Neural progenitor cell (in vitro differentiated cells): ENCODE measurements around the gene CCDC201. TPM values are rescaled to one million over a fixed set of nuclear protein-coding genes. Genes with fewer than 3 reads are reported as not detected.

ENCODE experiments used
- DNase-seq: peaks from one replicate; pipeline ENCODE4 v3.0.0-alpha.2; 2016; ENCODE audit warnings: low spot score
- H2AFZ ChIP-seq: fragments of 200-600 bp; sonication (generic); replicated peaks from 2 replicates; pipeline ENCODE4 v1.6.1; 2016; ENCODE audit warnings: antibody characterized with exemption
- H3F3A ChIP-seq: fragments of 200-600 bp; sonication (generic); 2 replicates; pipeline ENCODE4 v1.6.1; 2016; ENCODE audit warnings: antibody characterized with exemption, low read depth
- H3K27ac ChIP-seq: fragments of 200-600 bp; sonication (generic); 2 replicates; pipeline ENCODE4 v1.5.1; 2016; ENCODE audit warnings: mild to moderate bottlenecking
- H3K27me3 ChIP-seq: fragments of 200-600 bp; sonication (generic); 2 replicates; pipeline ENCODE4 v1.6.1; 2016; ENCODE audit warnings: mild to moderate bottlenecking, moderate library complexity
- H3K36me3 ChIP-seq: fragments of 200-600 bp; sonication (generic); 2 replicates; pipeline ENCODE4 v1.5.1; 2016
- H3K4me1 ChIP-seq: fragments of 200-600 bp; sonication (generic); 2 replicates; pipeline ENCODE4 v1.6.1; 2016; ENCODE audit warnings: mixed run types
- H3K4me2 ChIP-seq: fragments of 200-600 bp; sonication (generic); 2 replicates; pipeline ENCODE4 v1.6.1; 2016
- H3K4me3 ChIP-seq: fragments of 200-600 bp; sonication (generic); 2 replicates; pipeline ENCODE4 v1.5.1; 2016
- H3K79me2 ChIP-seq: fragments of 200-600 bp; sonication (generic); 2 replicates; pipeline ENCODE4 v1.6.1; 2016; ENCODE audit warnings: low read depth
- H3K9ac ChIP-seq: fragments of 200-600 bp; sonication (generic); 2 replicates; pipeline ENCODE4 v1.6.1; 2016
- H3K9me3 ChIP-seq: fragments of 200-600 bp; sonication (generic); 2 replicates; pipeline ENCODE4 v1.5.1; 2016; ENCODE audit warnings: low read depth
- H4K20me1 ChIP-seq: fragments of 200-600 bp; sonication (generic); 2 replicates; pipeline ENCODE4 v1.6.1; 2016; ENCODE audit warnings: low read depth
- H3K27ac Mint-ChIP-seq: 3 replicates; pipeline ENCODE4 v1.8.0; 2021; ENCODE audit warnings: mixed read lengths
- H3K27me3 Mint-ChIP-seq: 2 replicates; pipeline ENCODE4 v1.8.0; 2022; ENCODE audit warnings: low read depth, mild to moderate bottlenecking, inconsistent platforms, moderate library complexity, mixed read lengths; ENCODE audit not compliant: insufficient read depth
- H3K36me3 Mint-ChIP-seq: 3 replicates; pipeline ENCODE4 v1.8.0; 2021; ENCODE audit warnings: mixed read lengths
- H3K4me1 Mint-ChIP-seq: 3 replicates; pipeline ENCODE4 v1.8.0; 2021; ENCODE audit warnings: mixed read lengths
- H3K4me3 Mint-ChIP-seq: 3 replicates; pipeline ENCODE4 v1.8.0; 2021; ENCODE audit warnings: mild to moderate bottlenecking, moderate library complexity, mixed read lengths
- H3K9me3 Mint-ChIP-seq: 3 replicates; pipeline ENCODE4 v1.8.0; 2020; ENCODE audit warnings: mixed read lengths
- CTCF ChIP-seq: fragments of 200-600 bp; sonication (generic); IDR thresholded peaks from 2 replicates; pipeline ENCODE4 v1.5.1; 2017; ENCODE audit warnings: antibody characterized with exemption, mild to moderate bottlenecking
- EZH2 ChIP-seq: fragments of 200-600 bp; sonication (generic); IDR thresholded peaks from 2 replicates; pipeline ENCODE4 v1.6.1; 2017; ENCODE audit warnings: antibody characterized with exemption, mild to moderate bottlenecking, moderate library complexity
- EZH2phosphoT487 ChIP-seq: fragments of 200-600 bp; sonication (generic); IDR thresholded peaks from 2 replicates; pipeline ENCODE4 v1.6.1; 2017; ENCODE audit warnings: antibody characterized with exemption
- total RNA-seq: library from RNA; depleted of rRNA; stranded (reverse); fragments of >200 nt; gene quantifications from 2 replicates; pipeline ENCODE4 v1.2.3, GENCODE V29; 2015; ENCODE audit warnings: low replicate concordance

Gene CCDC201
- total RNA-seq, 1 donor from 2014 or later = not detected

GRCh38 chr7:45885264-45885882, 12.5 kb upstream of the CCDC201 start:
- no peak overlapping the region for H3K4me3 Mint-ChIP-seq
- no peaks in the 10 kb centered on the region for H3K9me3 ChIP-seq
- no peaks in the 10 kb centered on the region for H4K20me1 ChIP-seq
- H3K4me2 ChIP-seq = no peak overlapping the region
- no peak overlapping the region for H3K27ac Mint-ChIP-seq
- H3K9ac ChIP-seq = no peak overlapping the region
- no peak overlapping the region for H3K4me3 ChIP-seq
- H3K9me3 Mint-ChIP-seq = no peaks in the 10 kb centered on the region
- H3K4me1 Mint-ChIP-seq = peaks cover 9% of the 10 kb centered on the region
- DNase-seq = no peak
- H3K79me2 ChIP-seq = no peaks in the 10 kb centered on the region
- peaks cover 48% of the 10 kb centered on the region for H3K27me3 ChIP-seq
- no peaks in the 10 kb centered on the region for H3K36me3 Mint-ChIP-seq
- H2AFZ ChIP-seq = no peak overlapping the region
- peaks cover 29% of the 10 kb centered on the region for H3K27me3 Mint-ChIP-seq
- H3K36me3 ChIP-seq = no peaks in the 10 kb centered on the region
- no peak overlapping the region for H3K27ac ChIP-seq
- TF ChIP-seq EZH2 = no peak
- no peak for TF ChIP-seq CTCF
- TF ChIP-seq EZH2phosphoT487 = no peak
- peaks cover 3% of the 10 kb centered on the region for H3K4me1 ChIP-seq
- H3F3A ChIP-seq = no peaks in the 10 kb centered on the region

GRCh38 chr7:45884136-45884535, 11.3 kb upstream of the CCDC201 start:
- Mint-ChIP-seq H3K36me3 (no peaks in the 10 kb centered on the region), H3K4me1 (peaks cover 6% of the 10 kb centered on the region), H3K4me3 (no peak overlapping the region), H3K9me3 (peaks cover 3% of the 10 kb centered on the region), H3K27me3 (peaks cover 22% of the 10 kb centered on the region), H3K27ac (no peak overlapping the region)
- Histone ChIP-seq H3K9ac (no peak overlapping the region), H4K20me1 (no peaks in the 10 kb centered on the region), H3K4me1 (peaks cover 3% of the 10 kb centered on the region), H3K27ac (no peak overlapping the region), H3K36me3 (no peaks in the 10 kb centered on the region), H3K9me3 (no peaks in the 10 kb centered on the region), H2AFZ (no peak overlapping the region), H3K79me2 (no peaks in the 10 kb centered on the region), H3K4me3 (no peak overlapping the region), H3K27me3 (peaks cover 35% of the 10 kb centered on the region), H3F3A (no peaks in the 10 kb centered on the region), H3K4me2 (no peak overlapping the region)
- DNase-seq = no peak
- TF ChIP-seq EZH2 (no peak), EZH2phosphoT487 (no peak), CTCF (no peak)

GRCh38 chr7:45882465-45882810, 9.6 kb upstream of the CCDC201 start:
- Histone ChIP-seq H3K9me3 (no peaks in the 10 kb centered on the region), H3K4me1 (no peaks in the 10 kb centered on the region), H3K27ac (no peak overlapping the region), H3K9ac (no peak overlapping the region), H3K4me3 (no peak overlapping the region), H2AFZ (no peak overlapping the region), H3K27me3 (peaks cover 18% of the 10 kb centered on the region), H3F3A (no peaks in the 10 kb centered on the region), H3K4me2 (no peak overlapping the region), H4K20me1 (no peaks in the 10 kb centered on the region), H3K36me3 (no peaks in the 10 kb centered on the region), H3K79me2 (no peaks in the 10 kb centered on the region)
- peaks cover 3% of the 10 kb centered on the region for H3K9me3 Mint-ChIP-seq
- no peak for TF ChIP-seq EZH2
- TF ChIP-seq CTCF = no peak
- TF ChIP-seq EZH2phosphoT487 = no peak
- peaks cover 12% of the 10 kb centered on the region for H3K27me3 Mint-ChIP-seq
- no peak overlapping the region for H3K4me3 Mint-ChIP-seq
- H3K27ac Mint-ChIP-seq = no peak overlapping the region
- no peak for DNase-seq
- H3K4me1 Mint-ChIP-seq = no peaks in the 10 kb centered on the region
- no peaks in the 10 kb centered on the region for H3K36me3 Mint-ChIP-seq
